Activated T-helper 1 cell treated with anti-CD3 and anti-CD28 coated beads, Interleukin-12 subunit alpha, Interleukin-12 subunit beta, Interleukin-2, Interleukin-4 antibody, amounts not matched to agents 30 ng/mL and 10 ng/mL and 1 ng/mL, durations not matched to agents 14 hours and 24 hours and 36 hours (primary cell): Measurements from ENCODE around the gene SNAPIN. TPM values are rescaled to one million over a fixed set of nuclear protein-coding genes. Genes with fewer than 3 reads are reported as not detected.

ENCODE experiments used
- DNase-seq: peaks from one replicate; pipeline ENCODE4 v3.0.0; 2021; ENCODE audit warnings: low spot score
- H3K27ac Mint-ChIP-seq: one replicate; pipeline ENCODE4 v1.8.0; 2021; ENCODE audit warnings: mild to moderate bottlenecking, mixed read lengths
- H3K27me3 Mint-ChIP-seq: one replicate; pipeline ENCODE4 v1.8.0; 2022; ENCODE audit warnings: mild to moderate bottlenecking, moderate library complexity, mixed read lengths; ENCODE audit not compliant: insufficient read depth
- H3K36me3 Mint-ChIP-seq: one replicate; pipeline ENCODE4 v1.8.0; 2021; ENCODE audit warnings: low read depth, mixed read lengths
- H3K4me1 Mint-ChIP-seq: one replicate; pipeline ENCODE4 v1.8.0; 2021; ENCODE audit warnings: low read depth, mixed read lengths
- H3K4me3 Mint-ChIP-seq: one replicate; pipeline ENCODE4 v1.8.0; 2021; ENCODE audit warnings: mild to moderate bottlenecking, moderate library complexity, mixed read lengths
- H3K9me3 Mint-ChIP-seq: one replicate; pipeline ENCODE4 v1.8.0; 2021; ENCODE audit warnings: mixed read lengths
- intact Hi-C: fragments of 100-400 bp; cut with micrococcal nuclease; formaldehyde crosslinking; loops from one replicate; pipeline ENCODE4 v1.15.1; 2024
- total RNA-seq: library from RNA; stranded (reverse); gene quantifications from 2 replicates; pipeline ENCODE4 v1.2.3, GENCODE V29; 2022

SNAPIN gene
- total RNA-seq, 1 donor from 2014 or later = 31.1 TPM

- no peak for DNase-seq
- no peaks in the 10 kb centered on the region for H3K36me3 Mint-ChIP-seq
- no peak within 1 kb of the TSS for H3K27ac Mint-ChIP-seq
- peaks cover 23% of the 10 kb centered on the region for H3K4me1 Mint-ChIP-seq
- peak within 1 kb of the TSS; percentile 73 for H3K4me3 Mint-ChIP-seq
- H3K9me3 Mint-ChIP-seq = no peaks in the 10 kb centered on the region
- H3K27me3 Mint-ChIP-seq = peaks cover 49% of the 10 kb centered on the region
- intact Hi-C loops = loop anchor here (1.0 to 10.0 kb wide), 3 partner anchors 7 to 1646 kb away; partner anchors contain the start of genes RAB13 and RUSC1
Measured at GRCh38 chr1:153678519-153679336, 20.2 kb downstream of the SNAPIN start, which contains the start of gene NPR1. Gene NPR1, plus strand, starts transcription at chr1:153678688. Its CDS starts 421 bp downstream, at chr1:153679109.

DNA sequence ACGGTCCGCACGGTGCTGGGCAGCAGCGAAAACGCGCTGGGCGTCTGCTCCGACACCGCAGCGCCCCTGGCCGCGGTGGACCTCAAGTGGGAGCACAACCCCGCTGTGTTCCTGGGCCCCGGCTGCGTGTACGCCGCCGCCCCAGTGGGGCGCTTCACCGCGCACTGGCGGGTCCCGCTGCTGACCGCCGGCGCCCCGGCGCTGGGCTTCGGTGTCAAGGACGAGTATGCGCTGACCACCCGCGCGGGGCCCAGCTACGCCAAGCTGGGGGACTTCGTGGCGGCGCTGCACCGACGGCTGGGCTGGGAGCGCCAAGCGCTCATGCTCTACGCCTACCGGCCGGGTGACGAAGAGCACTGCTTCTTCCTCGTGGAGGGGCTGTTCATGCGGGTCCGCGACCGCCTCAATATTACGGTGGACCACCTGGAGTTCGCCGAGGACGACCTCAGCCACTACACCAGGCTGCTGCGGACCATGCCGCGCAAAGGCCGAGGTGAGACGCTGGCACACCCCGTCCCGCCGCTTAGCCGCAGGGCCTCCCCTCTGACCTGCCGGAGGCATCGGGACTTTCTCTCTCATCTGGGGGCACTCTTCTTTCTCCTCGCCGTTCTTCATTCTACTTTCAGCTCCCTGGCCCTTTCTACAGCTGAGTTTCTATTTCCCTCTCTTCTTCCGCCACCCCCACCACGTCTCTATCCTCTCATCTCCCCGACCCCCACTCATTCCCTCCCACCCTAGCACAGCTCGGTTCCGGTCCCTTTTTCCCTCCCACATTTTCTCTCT is 21.0 kb downstream of the SNAPIN start:
- Mint-ChIP-seq H3K4me3 (peak overlapping the region; percentile 60), H3K27me3 (peaks cover 51% of the 10 kb centered on the region)

GRCh38 chr1:153680120-153680403 is 21.6 kb downstream of the SNAPIN start:
- peaks cover 23% of the 10 kb centered on the region for H3K4me1 Mint-ChIP-seq
- intact Hi-C loops = no loop called here
- peaks cover 51% of the 10 kb centered on the region for H3K27me3 Mint-ChIP-seq
- H3K4me3 Mint-ChIP-seq = peak overlapping the region; percentile 61
- no peaks in the 10 kb centered on the region for H3K36me3 Mint-ChIP-seq
- H3K27ac Mint-ChIP-seq = no peak overlapping the region
- no peak for DNase-seq
- H3K9me3 Mint-ChIP-seq = no peaks in the 10 kb centered on the region

More for the DNA sequence above, 21.0 kb downstream of the SNAPIN start:
- no peak for DNase-seq
- H3K36me3 Mint-ChIP-seq = no peaks in the 10 kb centered on the region
- peaks cover 23% of the 10 kb centered on the region for H3K4me1 Mint-ChIP-seq
- H3K9me3 Mint-ChIP-seq = no peaks in the 10 kb centered on the region
- intact Hi-C loops = loop anchor here (1.0 to 10.0 kb wide), 3 partner anchors 8 to 1645 kb away; partner anchors contain the start of genes RAB13 and RUSC1
- no peak overlapping the region for H3K27ac Mint-ChIP-seq

DNA sequence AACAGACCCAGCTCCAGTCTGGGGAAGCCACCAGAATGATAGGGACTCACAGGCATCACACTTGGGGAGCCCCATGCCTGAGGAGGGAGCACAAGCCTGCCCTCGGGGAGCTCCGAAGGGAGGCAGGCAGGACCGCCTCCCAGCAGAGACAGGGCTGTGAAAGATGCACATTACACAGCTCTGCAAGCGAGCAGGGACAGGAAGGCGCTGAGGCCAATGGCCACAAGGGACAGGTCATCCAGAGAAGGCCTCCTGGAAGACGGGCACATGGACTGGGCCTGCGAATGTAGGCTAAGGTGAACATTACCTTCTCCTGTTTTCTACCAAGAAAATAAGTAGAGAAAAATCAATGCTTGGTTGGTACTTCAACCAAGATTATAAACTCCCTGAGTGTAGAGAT is 24.2 kb downstream of the SNAPIN start:
- Mint-ChIP-seq H3K4me3 (no peak overlapping the region), H3K9me3 (no peaks in the 10 kb centered on the region), H3K27me3 (peaks cover 56% of the 10 kb centered on the region), H3K4me1 (peaks cover 19% of the 10 kb centered on the region), H3K36me3 (no peaks in the 10 kb centered on the region), H3K27ac (no peak overlapping the region)
- DNase-seq = no peak
- intact Hi-C loops = no loop called here

DNA sequence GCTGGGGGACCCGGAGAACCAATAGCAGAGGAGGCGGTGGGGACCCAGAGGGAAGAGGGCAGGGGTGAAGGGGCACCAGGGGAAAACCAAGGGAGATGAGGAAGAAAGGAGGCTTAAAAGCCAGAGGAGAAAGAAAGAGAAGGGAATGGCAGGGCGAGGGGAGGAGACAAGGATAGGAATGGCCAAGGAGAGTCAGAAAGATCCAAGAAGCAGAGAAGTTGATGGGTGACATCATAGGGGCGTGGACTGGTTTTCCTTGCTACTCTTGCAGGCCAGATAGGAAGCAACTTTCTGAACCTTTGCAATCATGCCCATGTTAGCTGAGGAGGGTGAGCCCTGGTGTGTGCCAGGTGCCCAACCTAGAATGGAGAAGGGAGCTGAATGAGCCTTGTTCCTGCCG is 25.4 kb downstream of the SNAPIN start:
- H3K4me1 Mint-ChIP-seq = peaks cover 9% of the 10 kb centered on the region
- no peak for DNase-seq
- intact Hi-C loops = no loop called here
- H3K27ac Mint-ChIP-seq = no peak overlapping the region
- H3K27me3 Mint-ChIP-seq = peaks cover 46% of the 10 kb centered on the region
- H3K36me3 Mint-ChIP-seq = no peaks in the 10 kb centered on the region
- H3K4me3 Mint-ChIP-seq = no peak overlapping the region
- H3K9me3 Mint-ChIP-seq = no peaks in the 10 kb centered on the region

DNA sequence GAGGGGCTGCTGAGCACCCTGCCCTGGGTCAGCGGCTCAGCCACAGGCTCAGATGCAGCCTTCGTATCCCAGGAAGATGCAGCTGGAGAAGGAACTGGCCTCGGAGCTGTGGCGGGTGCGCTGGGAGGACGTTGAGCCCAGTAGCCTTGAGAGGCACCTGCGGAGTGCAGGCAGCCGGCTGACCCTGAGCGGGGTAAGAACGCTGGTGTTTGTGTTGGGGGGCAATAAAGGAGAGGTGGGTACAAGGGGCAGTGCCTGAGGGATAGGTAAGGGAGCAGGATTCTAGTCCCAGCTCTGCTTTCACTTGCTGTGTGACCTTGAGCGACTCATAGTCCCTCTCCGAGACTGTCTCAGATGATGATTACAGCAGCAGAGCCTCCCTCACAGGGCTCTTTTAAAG is 26.4 kb downstream of the SNAPIN start:
- no peaks in the 10 kb centered on the region for H3K9me3 Mint-ChIP-seq
- intact Hi-C loops = no loop called here
- H3K27ac Mint-ChIP-seq = no peak overlapping the region

DNA sequence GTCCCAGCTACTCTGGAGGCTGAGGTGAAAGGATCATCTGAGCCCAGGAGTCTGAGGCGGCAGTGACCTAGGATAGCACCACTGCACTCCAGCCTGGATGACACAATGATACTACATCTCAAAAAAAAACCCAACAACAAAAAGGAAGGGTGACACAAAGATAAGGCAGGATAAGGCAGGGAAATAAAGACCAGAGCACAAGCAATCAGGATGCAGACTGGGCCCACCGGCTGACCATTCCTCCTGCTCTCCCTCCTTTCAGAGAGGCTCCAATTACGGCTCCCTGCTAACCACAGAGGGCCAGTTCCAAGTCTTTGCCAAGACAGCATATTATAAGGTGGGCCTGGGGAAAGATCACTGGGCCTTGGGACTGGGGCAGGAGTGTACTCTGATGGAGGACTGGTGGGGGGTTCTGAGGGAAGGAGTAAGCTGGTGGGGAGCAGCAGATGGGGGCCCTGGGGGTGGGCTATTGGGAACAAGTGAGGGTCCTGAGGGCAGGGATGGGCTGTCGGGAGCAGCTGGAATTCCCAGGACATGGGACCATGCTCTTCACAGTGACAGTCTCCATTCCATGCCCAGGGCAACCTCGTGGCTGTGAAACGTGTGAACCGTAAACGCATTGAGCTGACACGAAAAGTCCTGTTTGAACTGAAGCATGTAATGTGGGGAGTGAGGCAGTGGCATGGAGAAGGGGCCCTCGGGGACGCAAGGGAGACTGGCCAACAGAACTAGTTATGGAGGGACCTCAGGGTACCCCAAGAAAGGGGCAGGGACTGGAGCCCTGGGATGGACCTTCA is 27.2 kb downstream of the SNAPIN start:
- no peak for DNase-seq
- Mint-ChIP-seq H3K27me3 (peaks cover 35% of the 10 kb centered on the region), H3K4me3 (no peak overlapping the region), H3K27ac (no peak overlapping the region), H3K9me3 (no peaks in the 10 kb centered on the region), H3K36me3 (no peaks in the 10 kb centered on the region), H3K4me1 (no peaks in the 10 kb centered on the region)
- intact Hi-C loops = no loop called here

More for the DNA sequence above, 26.4 kb downstream of the SNAPIN start:
- Mint-ChIP-seq H3K4me3 (no peak overlapping the region), H3K36me3 (no peaks in the 10 kb centered on the region), H3K27me3 (peaks cover 44% of the 10 kb centered on the region), H3K4me1 (peaks cover 5% of the 10 kb centered on the region)
- no peak for DNase-seq

- Mint-ChIP-seq H3K9me3 (no peaks in the 10 kb centered on the region), H3K27ac (no peak overlapping the region), H3K36me3 (no peaks in the 10 kb centered on the region), H3K27me3 (peaks cover 20% of the 10 kb centered on the region), H3K4me1 (peaks cover 5% of the 10 kb centered on the region), H3K4me3 (no peak overlapping the region)
- intact Hi-C loops = no loop called here
- DNase-seq = no peak
Measured at GRCh38 chr1:153687346-153688125, 29.0 kb downstream of the SNAPIN start.

DNA sequence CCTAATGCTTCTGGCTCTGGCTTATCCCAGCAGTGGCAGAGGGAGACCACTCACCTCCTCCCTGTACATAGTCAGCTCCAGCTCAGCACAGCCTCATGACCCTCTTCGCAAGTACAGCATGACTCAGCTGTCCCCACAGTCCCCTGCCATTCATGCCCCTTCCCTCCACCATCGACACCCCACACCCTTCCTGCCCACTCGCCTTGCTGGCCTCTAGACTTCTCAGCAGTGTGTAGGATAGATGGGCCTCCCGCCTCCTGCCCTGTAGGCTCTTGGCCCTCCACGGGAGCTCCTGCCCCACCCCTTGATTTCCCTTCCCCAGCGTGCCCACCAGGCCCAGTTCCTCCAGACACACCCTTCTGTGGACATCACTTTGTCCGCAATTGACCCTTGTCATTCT is 29.8 kb downstream of the SNAPIN start:
- peaks cover 20% of the 10 kb centered on the region for H3K27me3 Mint-ChIP-seq
- no peak overlapping the region for H3K27ac Mint-ChIP-seq
- no peaks in the 10 kb centered on the region for H3K36me3 Mint-ChIP-seq
- H3K9me3 Mint-ChIP-seq = no peaks in the 10 kb centered on the region
- H3K4me3 Mint-ChIP-seq = no peak overlapping the region
- intact Hi-C loops = no loop called here
- peaks cover 5% of the 10 kb centered on the region for H3K4me1 Mint-ChIP-seq
- no peak for DNase-seq

GRCh38 chr1:153688736-153689328 is 30.3 kb downstream of the SNAPIN start:
- Mint-ChIP-seq H3K36me3 (no peaks in the 10 kb centered on the region), H3K27ac (no peak overlapping the region), H3K27me3 (peaks cover 15% of the 10 kb centered on the region), H3K4me3 (no peak overlapping the region), H3K9me3 (no peaks in the 10 kb centered on the region), H3K4me1 (peaks cover 5% of the 10 kb centered on the region)
- intact Hi-C loops = no loop called here
- no peak for DNase-seq

GRCh38 chr1:153693466-153693865 is 35.0 kb downstream of the SNAPIN start:
- Mint-ChIP-seq H3K4me1 (peaks cover 5% of the 10 kb centered on the region), H3K9me3 (no peaks in the 10 kb centered on the region), H3K4me3 (no peak overlapping the region), H3K27ac (no peak overlapping the region), H3K36me3 (no peaks in the 10 kb centered on the region), H3K27me3 (peaks cover 3% of the 10 kb centered on the region)
- intact Hi-C loops = no loop called here
- no peak for DNase-seq

GRCh38 chr1:153696741-153697140 is 38.2 kb downstream of the SNAPIN start:
- no peaks in the 10 kb centered on the region for H3K27me3 Mint-ChIP-seq
- no peaks in the 10 kb centered on the region for H3K9me3 Mint-ChIP-seq
- no peaks in the 10 kb centered on the region for H3K36me3 Mint-ChIP-seq
- no peak for DNase-seq
- intact Hi-C loops = no loop called here
- H3K4me3 Mint-ChIP-seq = no peak overlapping the region
- no peaks in the 10 kb centered on the region for H3K4me1 Mint-ChIP-seq
- H3K27ac Mint-ChIP-seq = no peak overlapping the region
